PC-9 (cell line): ENCODE measurements around the gene SLK. TPM values are rescaled to one million over a fixed set of nuclear protein-coding genes. Genes with fewer than 3 reads are reported as not detected.

Source experiments
- BruUV-seq: library from RNA; stranded (reverse); fragments of 400-500 nt; replicated peaks from 2 replicates; lab custom pipeline; 2021; lab: Mats Ljungman, UMichigan
- CTCF ChIA-PET: fragments of 300-600 bp; sonication (Branson Sonifier 250); formaldehyde crosslinking; loops from one replicate; lab custom pipeline; 2022; ENCODE audit warnings: antibody characterized with exemption; lab: Charles Lee
- POLR2A ChIA-PET: fragments of 300-600 bp; sonication (Branson Sonifier 250); formaldehyde crosslinking; loops from one replicate; lab custom pipeline; 2022; ENCODE audit warnings: antibody characterized with exemption; ENCODE audit not compliant: unreplicated experiment; lab: Charles Lee
- DNase-seq, 2 experiments: peaks; one replicate each; pipeline versions ENCODE4 v3.0.0 to v3.0.0-alpha.2; 2015 to 2022; ENCODE audit warnings: mixed read lengths in 1 of 2
- H2AFZ ChIP-seq: fragments of 200-600 bp; sonication (generic); 2 replicates; pipeline ENCODE4 v1.8.1; 2017; ENCODE audit warnings: antibody characterized with exemption
- H3F3A ChIP-seq: fragments of 200-600 bp; sonication (generic); 2 replicates; pipeline ENCODE4 v1.8.1; 2017; ENCODE audit warnings: antibody characterized with exemption, mild to moderate bottlenecking, low read depth; ENCODE audit not compliant: insufficient read depth
- H3K27ac ChIP-seq: fragments of 200-600 bp; sonication (generic); 2 replicates; pipeline ENCODE4 v1.6.1; 2016; ENCODE audit warnings: mixed run types
- H3K27me3 ChIP-seq: fragments of 200-600 bp; sonication (generic); 2 replicates; pipeline ENCODE4 v1.6.1; 2016; ENCODE audit warnings: low read depth, mixed run types; ENCODE audit not compliant: insufficient read depth
- H3K36me3 ChIP-seq: fragments of 200-600 bp; sonication (generic); 2 replicates; pipeline ENCODE4 v1.6.1; 2016; ENCODE audit warnings: low read depth, mixed run types
- H3K4me1 ChIP-seq: fragments of 200-600 bp; sonication (generic); replicated peaks from 2 replicates; pipeline ENCODE4 v1.6.1; 2016; ENCODE audit warnings: mixed run types; ENCODE audit not compliant: insufficient read depth
- H3K4me2 ChIP-seq: fragments of 200-600 bp; sonication (generic); 2 replicates; pipeline ENCODE4 v1.6.1; 2017; ENCODE audit warnings: mixed run types
- H3K4me3 ChIP-seq: fragments of 200-600 bp; sonication (generic); 2 replicates; pipeline ENCODE4 v1.6.1; 2016; ENCODE audit warnings: mixed run types
- H3K79me2 ChIP-seq: fragments of 200-600 bp; sonication (generic); 2 replicates; pipeline ENCODE4 v1.6.1; 2017; ENCODE audit warnings: low read depth, mixed run types
- H3K9me2 ChIP-seq: fragments of 200-600 bp; sonication (generic); 2 replicates; pipeline ENCODE4 v1.8.1; 2017; ENCODE audit warnings: mild to moderate bottlenecking; ENCODE audit not compliant: insufficient read depth
- H3K9me3 ChIP-seq: fragments of 200-600 bp; sonication (generic); 2 replicates; pipeline ENCODE4 v1.8.1; 2016; ENCODE audit warnings: low read depth; ENCODE audit not compliant: insufficient read depth
- H4K20me1 ChIP-seq: fragments of 200-600 bp; sonication (generic); 2 replicates; pipeline ENCODE4 v1.8.1; 2017; ENCODE audit not compliant: insufficient read depth
- CTCF ChIP-seq: fragments of 200-600 bp; sonication (generic); conservative IDR thresholded peaks from 2 replicates; pipeline ENCODE4 v1.6.1; 2017; ENCODE audit warnings: mixed run types, antibody characterized with exemption, mild to moderate bottlenecking, moderate library complexity
- EZH2 ChIP-seq: fragments of 200-600 bp; sonication (generic); IDR thresholded peaks from 2 replicates; pipeline ENCODE4 v1.8.0; 2017; ENCODE audit warnings: antibody characterized with exemption, low read depth
- intact Hi-C: fragments of 100-400 bp; cut with micrococcal nuclease; formaldehyde crosslinking; loops from one replicate; pipeline ENCODE4 v1.10.0; 2022; ENCODE audit not compliant: unreplicated experiment
- total RNA-seq: library from RNA; stranded (reverse); gene quantifications from 2 replicates; pipeline ENCODE4 v1.2.3, GENCODE V29; 2021

SLK gene
- total RNA-seq, 1 experiment from 2014 or later, result 30.4 TPM

- no peak overlapping the region for H2AFZ ChIP-seq
- no peak overlapping the region for H3K4me2 ChIP-seq
- DNase-seq, result no peak
- H3K27me3 ChIP-seq, result no peaks in the 10 kb centered on the region
- H3K4me1 ChIP-seq, result no peaks in the 10 kb centered on the region
- H3F3A ChIP-seq, result no peaks in the 10 kb centered on the region
- H3K9me2 ChIP-seq, result no peaks in the 10 kb centered on the region
- ChIA-PET CTCF (interaction anchor here (0.6 kb wide), 2 partner anchors 20 to 60 kb away, joined by 4 to 6 read pairs; no protein-coding TSS in a partner anchor), POLR2A (no interaction called here)
- TF ChIP-seq CTCF (no peak), EZH2 (no peak)
- no TSS peak for BruUV-seq
- no peaks in the 10 kb centered on the region for H3K79me2 ChIP-seq
- no peaks in the 10 kb centered on the region for H3K9me3 ChIP-seq
- intact Hi-C loops, result no loop called here
- no peaks in the 10 kb centered on the region for H3K36me3 ChIP-seq
- no peaks in the 10 kb centered on the region for H4K20me1 ChIP-seq
- H3K27ac ChIP-seq, result no peak overlapping the region
- H3K4me3 ChIP-seq, result no peak overlapping the region
Measured at GRCh38 chr10:104057717-104058116, 90.8 kb downstream of the SLK start.

GRCh38 chr10:104059364-104059763 is 92.4 kb downstream of the SLK start:
- Histone ChIP-seq H3K27me3 (no peaks in the 10 kb centered on the region), H3K36me3 (no peaks in the 10 kb centered on the region), H3K9me2 (no peaks in the 10 kb centered on the region), H3K4me2 (no peak overlapping the region), H2AFZ (no peak overlapping the region), H3F3A (no peaks in the 10 kb centered on the region), H3K4me1 (no peaks in the 10 kb centered on the region), H3K27ac (no peak overlapping the region), H3K79me2 (no peaks in the 10 kb centered on the region), H4K20me1 (no peaks in the 10 kb centered on the region), H3K4me3 (no peak overlapping the region), H3K9me3 (no peaks in the 10 kb centered on the region)
- CTCF ChIA-PET, result interaction anchor here (0.5 to 0.8 kb wide), 2 partner anchors 61 to 64 kb away, joined by 3 read pairs; no protein-coding TSS in a partner anchor
- no TSS peak for BruUV-seq
- TF ChIP-seq EZH2 (no peak), CTCF (no peak)
- POLR2A ChIA-PET, result no interaction called here
- no peak for DNase-seq
- intact Hi-C loops, result no loop called here

- ChIA-PET POLR2A (no interaction called here), CTCF (no interaction called here)
- no TSS peak for BruUV-seq
- H3K9me2 ChIP-seq, result no peaks in the 10 kb centered on the region
- H3F3A ChIP-seq, result no peaks in the 10 kb centered on the region
- no peak overlapping the region for H3K4me2 ChIP-seq
- H3K27ac ChIP-seq, result no peak overlapping the region
- no peak overlapping the region for H2AFZ ChIP-seq
- H3K4me1 ChIP-seq, result no peaks in the 10 kb centered on the region
- H3K79me2 ChIP-seq, result no peaks in the 10 kb centered on the region
- no peak overlapping the region for H3K4me3 ChIP-seq
- no peak for DNase-seq
- H3K27me3 ChIP-seq, result no peaks in the 10 kb centered on the region
- H4K20me1 ChIP-seq, result no peaks in the 10 kb centered on the region
- intact Hi-C loops, result no loop called here
- H3K9me3 ChIP-seq, result no peaks in the 10 kb centered on the region
- H3K36me3 ChIP-seq, result no peaks in the 10 kb centered on the region
- no peak for TF ChIP-seq EZH2
- no peak for TF ChIP-seq CTCF
Measured at GRCh38 chr10:104061196-104061595, 94.3 kb downstream of the SLK start.
